GM18858 (cell line): ENCODE data around the gene CTIF.
A peak's percentile ranks its signal among the peaks of the same experiment; 100 is the strongest.
"Not testable (repeated sequence)": the region's sequence is repeated elsewhere in the genome, so short reads cannot be mapped to it uniquely, and the experiment has no call there.

ENCODE experiments used
- ATAC-seq: cut with Tn5 transposase; IDR thresholded peaks from one replicate; pipeline ENCODE4 v1.9.1; 2021; ENCODE audit not compliant: unreplicated experiment

Gene CTIF

GRCh38 chr18:48811401-48811800, 272.6 kb downstream of the CTIF start:
- no peak for ATAC-seq

GRCh38 chr18:48811977-48812451, 273.2 kb downstream of the CTIF start:
- ATAC-seq: not testable (repeated sequence)

- no peak for ATAC-seq
These were observed 274.5 kb downstream of the CTIF start for GRCh38 chr18:48813321-48813720.

GRCh38 chr18:48813833-48814489, 275.1 kb downstream of the CTIF start:
- no peak for ATAC-seq

DNA sequence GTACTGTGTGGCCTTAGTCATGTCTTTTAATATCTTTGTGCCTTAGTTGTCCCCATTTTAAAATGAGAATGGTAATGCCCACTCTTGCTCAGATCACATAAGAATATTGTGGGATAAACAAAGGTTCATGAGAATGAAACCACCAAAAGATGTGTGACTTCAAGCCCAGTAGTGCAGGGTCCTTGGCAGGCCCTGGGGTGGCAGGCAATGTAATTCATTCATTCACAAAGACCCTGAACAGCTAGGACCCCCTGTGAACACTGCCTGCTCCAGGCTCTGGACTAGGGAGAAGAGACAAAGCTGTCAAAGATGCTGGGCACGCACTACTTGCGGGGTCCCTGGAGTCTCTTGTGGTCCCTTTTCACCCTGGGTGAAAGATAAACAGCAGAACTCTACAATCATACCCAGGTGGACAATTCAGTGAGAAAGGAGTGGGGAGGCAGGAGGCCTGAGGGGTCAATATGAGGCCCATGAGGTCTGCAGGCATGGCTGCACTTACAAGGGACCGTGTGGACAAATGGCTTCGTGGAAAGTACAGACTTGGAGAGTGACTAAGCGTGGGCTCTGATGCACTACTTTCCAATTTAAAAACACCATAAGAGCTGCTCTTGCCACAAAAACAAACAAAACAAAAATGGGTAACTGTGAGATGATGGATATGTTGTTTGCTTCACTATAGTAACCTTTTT, 275.8 kb downstream of the CTIF start:
- ATAC-seq: no peak

- ATAC-seq: no peak
These were observed 276.3 kb downstream of the CTIF start for GRCh38 chr18:48815179-48815515.

DNA sequence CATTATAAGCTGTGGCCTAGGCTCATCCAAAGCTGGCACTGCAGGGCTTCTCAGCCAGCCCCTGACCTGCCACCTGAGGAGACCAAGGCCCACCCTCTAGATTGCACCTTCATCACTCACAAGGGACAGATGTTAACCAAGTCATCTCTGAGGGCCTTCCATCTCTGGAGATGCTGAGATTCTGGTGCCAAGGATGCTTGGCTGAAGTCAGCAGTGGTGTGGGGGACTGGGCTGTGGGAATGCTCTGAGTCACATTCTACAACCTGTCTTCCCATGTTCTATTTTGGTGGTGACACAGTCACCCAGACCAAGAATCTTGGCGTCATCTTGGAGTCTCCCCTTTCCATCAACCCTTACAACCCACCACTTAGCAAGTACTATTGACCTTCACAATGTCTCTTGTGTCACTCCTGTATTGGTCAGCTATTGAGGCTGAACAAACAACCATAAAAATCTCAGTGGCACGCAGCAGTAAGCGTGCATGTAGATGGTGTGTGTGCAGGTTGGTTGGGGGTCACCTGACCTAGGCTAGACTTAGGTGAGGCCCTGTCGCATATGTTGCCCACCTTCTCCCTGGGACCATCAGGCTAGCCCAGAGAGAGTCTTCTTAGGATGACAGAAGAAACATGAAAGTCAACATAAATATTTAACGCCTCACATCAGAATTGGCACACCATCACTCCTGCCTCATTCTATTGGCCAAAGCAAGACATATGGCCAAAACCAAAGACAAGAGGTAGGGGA, 276.9 kb downstream of the CTIF start:
- no peak for ATAC-seq

DNA sequence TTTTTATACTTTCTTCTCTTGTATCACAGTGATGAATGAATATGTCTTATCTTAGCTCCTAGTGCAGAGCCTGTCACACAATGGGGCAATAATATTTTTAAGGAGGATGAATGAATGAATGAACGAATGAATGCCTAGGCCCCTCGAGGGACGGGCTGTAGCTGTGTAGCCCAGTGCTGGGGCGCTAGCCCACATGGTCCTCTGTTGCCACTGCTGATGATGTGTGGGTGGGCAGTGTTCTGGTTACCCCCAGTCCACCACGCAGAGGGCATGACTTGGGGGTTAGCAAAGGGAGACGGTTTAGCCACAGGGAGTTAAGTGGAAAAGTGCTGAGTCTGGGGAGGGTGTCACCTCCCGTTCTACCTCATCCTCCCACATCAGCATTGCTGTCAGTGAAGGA, 277.7 kb downstream of the CTIF start:
- ATAC-seq: no peak

DNA sequence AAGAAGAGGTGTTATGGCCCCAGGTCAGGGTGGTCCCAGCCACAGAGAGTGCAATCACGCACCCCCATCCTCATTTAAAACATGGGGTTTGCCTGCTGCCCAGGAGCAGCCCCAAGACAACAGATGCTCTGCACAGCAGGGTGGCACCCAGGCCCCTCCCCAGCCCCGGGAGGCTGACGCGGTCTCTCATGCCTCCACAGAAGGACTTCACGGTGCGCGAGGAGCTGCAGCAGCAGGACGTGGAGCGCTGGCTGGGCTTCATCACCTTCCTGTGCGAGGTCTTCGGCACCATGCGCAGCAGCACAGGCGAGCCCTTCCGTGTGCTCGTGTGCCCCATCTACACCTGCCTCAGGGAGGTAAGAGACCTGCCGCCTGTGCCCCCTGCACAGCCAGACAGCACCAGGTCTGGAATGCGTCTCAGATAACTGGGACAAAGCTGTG, 278.2 kb downstream of the CTIF start:
- ATAC-seq: no peak

GRCh38 chr18:48818329-48819254, 279.8 kb downstream of the CTIF start:
- no peak for ATAC-seq

DNA sequence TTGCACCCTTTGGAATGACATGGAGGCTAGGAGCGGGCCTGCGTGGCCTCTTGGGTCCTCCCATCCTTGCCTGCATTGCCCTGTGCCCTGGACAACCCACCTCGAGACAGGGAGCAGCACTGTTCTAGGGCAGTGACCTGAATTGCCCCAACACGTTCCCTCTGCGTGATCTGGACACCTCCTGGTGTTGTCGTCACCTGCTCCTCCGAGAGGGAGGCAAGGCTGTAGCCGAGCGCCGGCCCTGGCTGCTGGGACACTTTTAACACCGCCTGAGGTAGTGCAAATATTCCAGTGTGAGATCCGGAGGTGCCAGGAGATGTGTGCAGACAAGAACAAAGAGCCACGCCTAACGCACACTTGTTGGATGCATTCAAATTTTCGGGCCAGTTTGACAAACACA, 280.4 kb downstream of the CTIF start:
- no peak for ATAC-seq

DNA sequence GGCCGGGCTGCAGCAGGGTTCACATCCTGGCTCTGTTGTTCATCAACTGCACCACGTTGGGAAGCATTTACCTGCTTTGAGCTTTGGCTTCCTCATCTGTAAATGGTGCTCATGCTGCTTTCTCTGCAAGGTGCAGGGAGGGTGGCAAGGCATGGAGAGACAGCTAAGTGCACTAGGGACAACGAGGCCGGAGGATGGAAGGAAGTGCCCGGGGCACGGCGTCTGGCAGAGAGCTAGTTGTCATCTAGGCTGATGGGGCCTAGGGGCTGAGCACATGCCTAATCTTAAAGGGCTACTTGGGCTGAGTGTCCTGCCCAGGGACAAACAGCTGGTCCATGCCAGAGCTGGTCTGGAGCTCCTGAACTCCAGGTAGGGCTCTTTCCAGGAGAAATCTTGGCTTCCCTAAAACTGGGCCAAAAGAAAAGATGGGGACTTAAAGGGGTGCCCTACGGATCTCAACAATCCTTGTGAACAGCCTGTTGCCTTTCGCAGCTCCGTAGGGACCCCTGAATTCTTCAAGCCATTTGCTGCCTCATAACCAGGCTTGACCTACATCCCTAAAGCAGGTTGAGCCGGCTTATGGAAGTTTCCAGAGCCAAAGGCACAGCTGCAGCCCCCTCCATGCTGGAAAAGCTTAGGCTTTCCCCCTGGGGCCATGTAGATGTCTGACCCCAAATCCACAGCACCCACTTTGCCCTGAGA, 281.1 kb downstream of the CTIF start:
- no peak for ATAC-seq

DNA sequence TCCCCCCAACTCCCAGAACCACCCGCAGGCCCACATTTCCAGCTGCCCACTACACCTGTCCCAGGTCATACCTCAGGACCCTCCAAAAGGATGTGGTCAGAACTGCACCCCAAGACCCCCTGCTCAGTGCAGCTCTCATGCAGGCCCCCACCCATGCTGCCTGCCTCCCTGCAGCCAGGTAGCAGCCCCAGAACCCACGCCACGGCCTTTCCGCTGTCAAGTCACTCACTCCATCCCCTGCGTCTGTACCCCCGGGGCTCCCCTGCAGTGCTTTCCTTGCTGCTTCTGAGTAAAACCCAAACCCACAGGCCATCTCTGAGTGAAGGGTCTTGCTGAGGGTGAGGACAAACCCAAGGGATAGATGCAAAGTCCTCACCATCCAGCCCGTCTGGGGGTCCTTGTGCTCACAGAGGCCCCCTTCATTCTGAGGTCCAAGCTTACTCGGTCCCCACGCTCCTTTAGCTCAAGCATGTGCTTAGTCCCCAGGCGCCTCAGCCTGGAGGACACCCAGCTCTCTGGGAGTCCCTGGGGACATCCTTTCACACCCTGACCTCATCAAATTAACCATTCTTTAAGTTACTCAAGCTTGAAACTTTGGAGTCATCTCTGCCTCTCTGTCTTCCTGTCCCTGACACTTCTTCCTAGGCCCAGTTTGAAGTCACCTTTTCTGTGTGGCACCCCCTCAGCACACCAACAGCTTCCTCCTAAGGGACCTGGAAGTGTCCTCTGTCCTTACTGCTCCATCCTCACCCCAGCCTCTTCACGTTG, 281.8 kb downstream of the CTIF start:
- peak; percentile 94 for ATAC-seq

- peak; percentile 5 for ATAC-seq
These were observed 282.4 kb downstream of the CTIF start for GRCh38 chr18:48821251-48821590.

- no peak for ATAC-seq
These were observed 283.0 kb downstream of the CTIF start for GRCh38 chr18:48821845-48822244.

DNA sequence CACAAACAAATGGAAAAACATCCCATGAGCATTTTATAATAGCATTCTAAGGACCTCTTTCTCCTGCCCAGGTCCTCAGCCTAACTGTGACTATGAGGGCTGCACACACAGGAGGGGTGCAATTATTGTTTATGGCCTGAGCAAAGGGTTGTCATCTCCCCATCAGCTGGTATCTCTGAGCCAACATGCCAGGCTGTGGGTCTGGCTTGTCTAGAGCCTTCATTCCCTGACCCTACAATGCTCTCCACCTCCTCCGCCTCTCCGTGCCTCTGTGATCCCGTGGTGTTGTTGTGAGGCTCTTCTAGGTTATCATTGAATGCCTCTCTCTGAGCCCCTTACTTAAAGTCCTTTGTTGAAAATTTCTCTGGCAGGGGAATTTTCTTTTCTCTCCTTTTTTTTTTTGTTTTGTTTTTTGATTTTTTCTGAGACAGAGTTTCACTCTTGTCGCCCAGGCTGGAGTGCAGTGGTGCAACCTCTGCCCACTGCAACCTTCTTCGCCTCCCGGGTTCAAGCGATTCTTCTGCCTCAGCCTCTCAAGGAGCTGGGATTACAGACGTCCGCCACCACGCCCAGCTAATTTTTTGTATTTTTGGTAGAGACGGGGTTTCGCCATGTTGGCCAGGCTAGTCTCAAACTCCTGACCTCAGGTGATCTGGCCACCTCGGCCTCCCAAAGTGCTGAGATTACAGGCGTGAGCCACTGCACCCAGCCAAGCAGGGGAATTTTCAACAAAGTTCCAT, 285.6 kb downstream of the CTIF start:
- no peak for ATAC-seq

DNA sequence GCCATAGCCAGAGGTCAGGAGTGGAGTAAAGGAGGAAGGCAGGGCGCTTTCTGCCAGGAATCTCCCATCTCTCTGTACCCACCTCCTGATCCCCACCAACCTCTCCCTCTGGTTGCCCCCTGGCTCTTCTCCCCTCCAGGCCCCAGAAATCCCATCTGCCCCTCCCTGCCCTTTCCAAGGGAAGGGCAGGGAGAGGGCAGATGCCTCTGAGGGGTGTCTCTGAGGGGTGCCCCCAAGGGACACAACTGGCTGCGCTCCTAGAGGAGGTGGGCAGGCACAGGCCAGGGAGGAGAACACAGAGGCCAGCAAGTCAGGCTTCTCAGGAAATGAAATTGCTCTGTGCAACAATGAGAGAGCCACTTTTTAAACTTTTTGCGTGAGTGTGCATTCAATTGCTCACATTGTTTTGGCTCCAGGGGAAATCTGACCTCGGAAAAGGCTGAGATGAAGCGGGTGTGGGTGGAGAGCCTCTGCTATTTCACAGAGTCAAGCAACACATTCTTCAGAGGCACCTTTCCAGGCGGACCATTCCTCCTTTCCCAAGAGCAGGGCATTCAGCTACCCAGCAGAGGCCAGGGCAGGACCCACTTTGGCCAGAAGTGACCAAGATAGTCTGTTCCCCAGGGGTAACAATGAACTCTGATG, 286.4 kb downstream of the CTIF start:
- ATAC-seq: no peak

GRCh38 chr18:48826271-48826670, 287.4 kb downstream of the CTIF start:
- no peak for ATAC-seq

GRCh38 chr18:48826806-48827205, 288.0 kb downstream of the CTIF start:
- ATAC-seq: no peak
